GM12872 (cell line): ENCODE data around the gene MED1.

Experiments used
- CTCF ChIP-seq: IDR thresholded peaks from 3 replicates; pipeline ENCODE4 v1.5.1; 2011; ENCODE audit warnings: low read depth, mild to moderate bottlenecking, low read length, moderate library complexity; ENCODE audit not compliant: insufficient read depth

The MED1 gene

GRCh38 chr17:39402890-39403605, 48.0 kb downstream of the MED1 start:
- TF ChIP-seq CTCF = no peak

- no peak for TF ChIP-seq CTCF
Measured at GRCh38 chr17:39402244-39402889, 48.7 kb downstream of the MED1 start.

- no peak for TF ChIP-seq CTCF
Measured at GRCh38 chr17:39401412-39402243, 49.4 kb downstream of the MED1 start, which contains the start of gene FBXL20. Gene FBXL20 (minus strand): TSS chr17:39401626. CDS start chr17:39401402, 224 bp downstream.

- no peak for TF ChIP-seq CTCF
Measured at GRCh38 chr17:39400547-39401411, 50.3 kb downstream of the MED1 start.

- no peak for TF ChIP-seq CTCF
Measured at GRCh38 chr17:39399791-39400190, 51.3 kb downstream of the MED1 start.

GRCh38 chr17:39393736-39394135, 57.3 kb downstream of the MED1 start:
- TF ChIP-seq CTCF = no peak
